NCI-H1694 (cell line): ENCODE measurements around the gene BBIP1.

Experiments
- DNase-seq: peaks from one replicate; lab custom pipeline; 2025; lab: John Stamatoyannopoulos, UW

The BBIP1 gene

DNA sequence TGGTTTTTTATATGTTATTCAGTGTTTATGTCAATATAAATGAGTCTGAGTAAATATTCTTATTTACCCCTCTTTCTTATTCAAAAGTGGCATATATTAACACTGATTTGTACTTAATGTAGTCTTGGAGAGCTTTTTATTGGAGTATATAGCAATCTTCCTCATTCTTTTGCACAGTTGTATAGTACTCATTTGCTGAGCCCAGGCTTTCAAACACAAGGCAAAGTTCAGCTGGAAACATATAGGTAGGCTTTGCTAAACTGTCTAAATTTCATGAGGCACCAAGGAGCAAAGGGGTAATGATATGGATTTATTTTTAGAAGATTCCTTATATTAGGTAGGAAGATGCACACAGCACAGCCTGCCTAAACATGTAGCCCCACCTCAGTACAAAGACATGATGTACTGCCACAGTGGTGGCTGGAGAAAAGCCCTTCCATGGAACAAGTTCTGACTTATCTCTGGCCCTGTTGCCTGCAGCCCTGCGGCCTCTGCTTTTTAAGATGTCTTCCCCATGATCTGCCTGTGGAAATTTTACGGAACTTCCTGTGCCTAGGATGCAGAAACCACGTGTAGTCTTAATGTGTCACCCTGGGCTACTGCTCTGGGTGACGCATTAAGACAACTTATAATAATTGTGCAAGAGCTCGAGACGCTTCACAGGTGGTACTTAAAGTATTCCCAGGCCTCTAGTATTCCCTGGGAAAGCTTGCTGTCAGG lies 56.9 kb downstream of the BBIP1 start:
- DNase-seq, result no peak

DNA sequence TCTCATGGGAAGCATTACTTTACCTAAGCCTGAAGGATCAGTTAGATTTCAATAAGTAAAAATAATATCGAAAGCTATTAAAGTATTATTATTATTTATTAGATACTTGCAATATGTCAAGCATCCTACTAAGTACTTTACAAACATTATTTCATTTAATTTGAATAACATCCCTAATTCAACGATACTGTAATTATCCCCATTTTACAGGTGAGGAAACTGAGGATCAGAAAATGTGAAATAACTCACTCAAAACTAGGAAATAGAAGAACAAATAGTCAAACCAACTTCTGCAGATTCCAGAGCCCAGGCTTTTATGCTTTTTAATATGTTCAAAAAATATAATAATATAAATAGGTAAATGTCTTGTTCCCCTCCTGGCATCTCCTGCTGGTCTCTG lies 57.5 kb downstream of the BBIP1 start:
- DNase-seq, result no peak

GRCh38 chr10:110860576-110861241 lies 58.3 kb downstream of the BBIP1 start:
- DNase-seq, result no peak

DNA sequence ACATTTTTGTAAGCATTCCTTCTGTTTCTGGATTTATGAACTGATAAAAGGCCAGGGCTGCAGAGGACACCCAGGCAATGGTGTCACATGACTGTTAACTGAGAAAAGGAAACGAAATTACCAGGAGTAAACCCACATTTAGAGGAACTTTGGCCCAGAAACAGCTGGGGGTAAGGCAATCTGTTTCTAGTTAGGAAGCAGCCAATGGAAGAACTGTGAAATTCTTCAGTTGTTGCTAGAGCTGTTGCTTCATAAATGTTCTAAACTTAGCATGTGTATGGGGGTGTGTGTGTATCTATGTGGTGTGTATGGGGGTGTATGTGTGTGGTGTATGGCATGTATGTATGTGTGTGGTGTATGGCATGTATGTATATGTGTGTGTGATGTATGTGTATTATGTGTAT lies 59.0 kb downstream of the BBIP1 start:
- DNase-seq, result no peak

GRCh38 chr10:110859206-110859972 lies 59.6 kb downstream of the BBIP1 start:
- DNase-seq, result no peak

- no peak for DNase-seq
These were observed 60.6 kb downstream of the BBIP1 start for GRCh38 chr10:110858297-110858934.

DNA sequence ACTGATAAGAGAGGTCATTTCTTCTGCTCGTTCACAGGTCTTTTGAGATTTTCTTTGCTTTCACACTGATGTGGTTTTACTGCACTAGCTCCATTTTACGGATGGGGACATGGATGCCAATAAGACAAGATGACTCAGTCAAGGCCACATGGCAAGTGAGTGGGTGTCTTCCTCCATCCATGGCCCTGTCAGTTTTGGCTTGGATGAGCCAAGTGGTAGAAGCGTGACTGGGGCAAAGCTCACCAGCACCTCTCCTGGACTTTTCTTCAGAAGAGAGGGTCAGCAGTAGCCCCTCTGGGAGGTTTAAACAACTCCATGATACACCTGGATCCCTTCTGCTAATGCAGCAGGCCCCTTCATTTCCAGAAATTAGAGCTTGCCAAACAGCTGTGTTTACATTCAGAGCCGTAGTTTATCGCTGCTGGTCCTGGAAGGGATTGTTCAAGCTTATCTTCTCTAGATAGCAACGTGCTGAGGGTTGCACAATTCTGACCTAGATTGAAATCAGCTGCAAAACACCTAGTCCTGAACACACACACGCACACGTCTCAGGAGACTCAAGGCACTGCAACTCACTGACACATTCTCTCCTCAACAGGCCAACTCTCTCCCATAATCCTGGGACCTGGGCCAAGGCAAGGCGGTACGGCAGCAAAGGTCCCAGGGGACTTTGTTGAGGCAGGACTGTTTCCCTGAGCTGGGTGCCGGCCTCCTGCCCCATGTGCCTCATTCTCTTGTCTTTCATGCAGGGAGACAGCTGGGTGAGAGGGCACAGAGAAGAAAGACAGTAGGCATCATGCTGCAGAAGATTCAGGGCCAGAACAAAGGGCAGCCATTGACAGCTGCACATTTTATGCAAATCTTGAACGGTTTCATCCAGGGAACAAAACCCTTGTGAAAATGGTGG lies 61.5 kb downstream of the BBIP1 start:
- DNase-seq, result peak; percentile 43

- no peak for DNase-seq
These were observed 64.9 kb downstream of the BBIP1 start for GRCh38 chr10:110853921-110854605.

GRCh38 chr10:110852947-110853346 lies 66.0 kb downstream of the BBIP1 start:
- no peak for DNase-seq

- DNase-seq, result no peak
These were observed 66.6 kb downstream of the BBIP1 start for GRCh38 chr10:110852255-110852896.

DNA sequence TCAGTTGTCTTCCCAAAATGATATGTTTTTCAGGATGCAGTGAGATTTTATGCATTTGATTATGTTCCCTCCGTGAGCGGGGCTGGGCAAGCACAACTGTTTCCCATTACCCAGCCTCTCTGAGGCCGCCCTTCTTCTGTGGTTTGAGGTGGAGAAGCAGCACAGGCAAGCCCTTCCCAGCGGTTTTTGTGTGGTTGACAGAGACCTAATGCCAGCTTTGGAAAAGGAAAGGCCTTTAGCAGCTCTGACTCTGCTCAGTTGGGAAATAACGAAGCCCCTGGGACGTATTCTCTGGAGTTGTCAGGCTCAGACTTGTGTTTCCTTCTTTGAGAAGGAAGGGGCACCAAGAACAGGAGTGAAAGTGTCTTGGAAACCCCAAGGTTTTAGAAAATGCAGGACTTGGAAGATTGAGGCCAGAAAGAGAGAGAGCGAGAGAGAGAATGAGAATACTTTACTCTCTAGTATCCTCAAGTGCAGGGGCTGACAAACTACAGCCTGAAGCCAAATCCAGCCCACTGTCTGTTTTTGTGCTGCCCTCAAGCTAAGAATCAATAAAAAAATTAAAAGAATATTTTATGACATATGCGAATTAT lies 67.9 kb downstream of the BBIP1 start:
- no peak for DNase-seq

GRCh38 chr10:110850099-110850498 lies 68.9 kb downstream of the BBIP1 start:
- DNase-seq, result no peak
